HG02981 (cell line): ENCODE results near the gene PITPNB.

Experiments used
- ATAC-seq: cut with Tn5 transposase; IDR thresholded peaks from one replicate; pipeline ENCODE4 v1.9.1; 2021; ENCODE audit warnings: mild to moderate bottlenecking, moderate library complexity; ENCODE audit not compliant: unreplicated experiment

PITPNB gene

DNA sequence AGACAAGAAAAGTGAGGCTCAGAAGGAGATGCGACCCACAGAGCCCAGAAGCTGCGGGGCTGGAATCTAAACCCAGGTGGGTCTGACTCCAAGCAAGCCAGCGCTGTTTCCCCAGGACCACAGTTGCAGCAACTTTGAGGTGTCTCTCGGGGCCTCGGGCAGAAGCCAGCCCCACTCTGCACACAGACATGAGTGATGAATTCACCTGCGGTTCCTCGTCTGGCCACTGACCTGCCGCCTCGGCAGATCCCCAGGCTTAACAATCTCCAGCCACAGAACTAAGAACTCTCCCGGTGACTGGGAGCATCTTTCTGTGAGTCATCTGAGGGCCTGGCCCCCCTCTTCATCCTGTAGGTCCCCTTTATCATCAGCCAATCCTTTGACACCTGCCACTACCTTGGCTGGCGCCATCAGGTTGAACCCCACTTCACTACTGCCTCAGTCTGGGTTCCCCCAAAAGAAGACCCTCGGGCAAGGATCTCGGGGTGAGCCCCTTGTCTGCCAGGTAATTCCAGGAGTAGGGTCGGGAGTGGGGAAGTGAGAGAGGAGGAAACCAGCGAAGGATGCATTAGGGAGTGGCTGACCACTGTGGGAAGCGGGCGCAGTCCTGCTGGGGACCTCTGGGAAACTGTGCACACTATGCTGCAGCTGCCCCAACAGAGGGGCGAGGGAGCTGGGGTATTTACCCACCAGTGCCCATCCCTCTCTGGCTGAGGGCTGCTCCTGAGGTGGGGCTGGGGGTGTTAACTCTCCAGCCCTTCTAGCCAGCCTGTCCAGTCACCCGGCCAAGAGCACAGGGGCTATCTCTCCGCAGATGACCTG, 84.5 kb downstream of the PITPNB start:
- no peak for ATAC-seq

DNA sequence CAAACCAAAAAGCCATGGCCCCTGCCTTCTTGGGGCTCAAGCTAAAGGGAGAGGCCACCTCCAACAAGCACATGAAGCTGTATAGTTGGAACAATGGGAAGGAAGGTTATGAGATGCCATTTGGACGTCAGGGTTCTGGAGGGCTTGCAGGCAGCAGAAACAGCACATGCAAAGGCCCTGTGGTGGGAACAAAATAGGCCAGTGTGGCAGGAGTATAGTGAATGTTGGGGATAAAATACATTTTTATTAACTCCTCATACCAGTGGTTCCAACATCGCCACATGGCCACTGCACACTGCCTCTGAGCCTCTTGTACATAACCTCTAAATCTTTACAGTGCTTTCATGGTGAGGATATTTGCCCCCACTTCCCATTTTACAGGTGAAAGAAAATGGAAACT, 85.3 kb downstream of the PITPNB start:
- no peak for ATAC-seq

DNA sequence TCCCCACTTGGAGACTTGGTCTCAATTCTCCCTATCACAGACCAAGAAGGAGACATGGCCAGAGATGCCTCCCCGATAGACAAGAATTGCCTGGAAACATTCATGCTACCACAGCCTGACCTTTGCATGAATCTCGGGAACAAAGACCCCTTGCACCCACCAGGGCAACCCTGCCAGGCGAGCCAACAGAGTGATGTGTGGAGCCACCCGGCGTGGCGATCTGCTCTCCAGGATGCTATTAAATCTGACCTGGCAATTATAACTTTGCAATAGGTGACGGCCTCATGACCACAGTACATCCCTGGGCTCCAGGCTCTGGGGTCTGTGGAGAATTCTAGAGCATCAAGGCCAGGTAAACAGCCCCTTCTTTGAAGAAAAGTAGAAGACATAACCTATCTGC, 86.5 kb downstream of the PITPNB start:
- ATAC-seq = no peak

DNA sequence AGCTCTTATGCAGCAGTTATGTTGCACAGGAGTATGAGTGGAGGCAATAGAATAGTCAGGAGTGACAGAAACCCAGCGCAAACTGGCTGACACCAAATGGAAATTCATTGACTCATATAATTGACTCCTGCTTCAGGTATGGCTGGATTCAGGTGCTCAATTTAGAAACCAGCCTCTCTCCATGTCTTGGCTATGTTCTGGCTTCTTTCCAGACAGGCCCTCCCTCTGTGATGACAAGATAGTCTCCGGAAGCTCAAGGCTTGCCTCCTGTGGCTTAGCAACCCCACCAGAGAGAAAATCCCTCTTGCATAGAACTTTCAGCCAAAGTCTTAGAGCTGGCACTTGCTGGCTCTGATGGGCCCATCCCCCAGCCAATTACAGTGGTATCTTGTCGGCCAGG, 89.4 kb downstream of the PITPNB start:
- ATAC-seq = no peak

DNA sequence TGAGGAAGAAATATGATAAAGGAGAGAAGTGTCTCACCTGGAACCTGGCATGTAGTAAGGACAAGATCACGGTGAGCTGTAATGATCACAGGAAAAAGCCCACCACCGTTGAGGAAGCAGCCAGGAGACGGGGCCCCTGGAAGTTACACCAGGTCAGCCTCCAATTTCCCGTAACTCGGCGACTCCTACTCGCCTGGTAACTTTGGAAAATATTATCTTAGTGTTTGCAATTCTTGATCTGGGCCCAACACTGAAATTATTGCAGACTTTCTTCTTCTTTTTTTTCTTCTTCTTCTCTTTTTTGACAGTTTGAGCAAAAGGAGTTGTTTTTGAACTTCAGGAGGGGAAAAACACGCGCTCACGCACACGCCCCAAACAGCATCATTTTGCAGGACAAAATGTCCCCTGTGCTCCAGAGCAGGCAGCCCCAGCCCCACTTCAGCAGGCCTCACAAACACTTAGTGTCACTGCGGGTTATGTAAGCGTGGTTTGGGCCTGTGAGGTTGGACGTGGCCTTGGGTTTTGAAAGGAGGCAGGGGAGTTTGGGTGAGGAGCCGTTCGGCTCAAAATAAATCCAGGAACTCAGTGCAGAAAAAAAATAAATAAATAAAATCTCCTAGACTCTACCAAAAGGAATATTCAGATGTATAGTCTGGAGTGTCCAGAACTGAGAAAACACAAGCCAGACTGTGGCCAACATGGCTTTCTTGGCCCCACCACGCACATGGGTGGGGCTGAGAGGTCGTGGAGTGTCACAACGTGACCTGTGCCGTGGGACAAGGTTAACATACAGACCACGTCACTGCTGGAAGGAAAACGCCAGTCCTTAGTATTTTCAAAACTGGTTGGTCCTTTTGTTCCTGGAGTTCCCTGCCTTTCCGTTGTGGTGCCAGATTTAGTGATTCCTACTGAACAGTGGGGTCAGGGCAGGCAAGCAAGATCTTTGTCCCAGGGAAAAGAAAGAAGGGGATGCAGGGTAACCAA, 91.2 kb downstream of the PITPNB start:
- ATAC-seq = no peak

DNA sequence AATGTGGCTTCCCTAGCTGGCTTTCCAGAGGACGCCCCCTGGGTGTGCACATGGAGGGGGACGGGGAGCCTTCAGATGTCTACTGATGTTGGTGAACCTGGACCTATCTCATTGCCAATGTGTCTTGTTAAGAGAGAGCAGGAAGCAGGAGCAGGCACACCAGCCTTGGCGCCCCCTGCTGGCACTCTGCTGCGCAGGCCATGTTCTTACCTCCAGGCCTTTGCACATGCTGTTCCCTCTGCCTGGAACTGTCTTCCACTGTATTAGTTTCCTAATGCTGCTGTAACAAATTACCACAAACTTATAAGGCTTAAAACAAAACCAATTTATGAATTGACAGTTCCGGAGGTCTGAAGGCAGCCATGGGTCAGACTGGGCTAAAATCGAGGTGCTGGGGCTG, 93.9 kb downstream of the PITPNB start:
- ATAC-seq = no peak

DNA sequence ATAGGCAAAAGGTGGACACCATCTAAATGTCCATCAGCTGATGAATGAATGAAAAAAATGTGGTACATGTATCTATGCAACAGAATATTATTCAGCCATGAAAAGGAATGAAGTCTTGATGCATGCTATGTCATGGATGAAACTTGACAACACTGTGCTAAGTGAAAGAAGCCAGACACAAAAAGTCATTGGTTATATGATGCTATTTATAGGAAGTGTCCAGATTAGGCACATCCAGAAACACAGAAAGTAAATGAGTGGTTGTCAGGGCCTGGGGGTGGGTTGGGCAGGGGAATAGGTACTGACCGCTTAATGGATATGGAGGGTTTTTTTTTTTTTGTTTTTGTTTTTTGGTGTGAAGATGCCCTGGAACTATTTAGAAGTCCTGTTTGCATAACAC, 95.8 kb downstream of the PITPNB start:
- ATAC-seq = no peak

DNA sequence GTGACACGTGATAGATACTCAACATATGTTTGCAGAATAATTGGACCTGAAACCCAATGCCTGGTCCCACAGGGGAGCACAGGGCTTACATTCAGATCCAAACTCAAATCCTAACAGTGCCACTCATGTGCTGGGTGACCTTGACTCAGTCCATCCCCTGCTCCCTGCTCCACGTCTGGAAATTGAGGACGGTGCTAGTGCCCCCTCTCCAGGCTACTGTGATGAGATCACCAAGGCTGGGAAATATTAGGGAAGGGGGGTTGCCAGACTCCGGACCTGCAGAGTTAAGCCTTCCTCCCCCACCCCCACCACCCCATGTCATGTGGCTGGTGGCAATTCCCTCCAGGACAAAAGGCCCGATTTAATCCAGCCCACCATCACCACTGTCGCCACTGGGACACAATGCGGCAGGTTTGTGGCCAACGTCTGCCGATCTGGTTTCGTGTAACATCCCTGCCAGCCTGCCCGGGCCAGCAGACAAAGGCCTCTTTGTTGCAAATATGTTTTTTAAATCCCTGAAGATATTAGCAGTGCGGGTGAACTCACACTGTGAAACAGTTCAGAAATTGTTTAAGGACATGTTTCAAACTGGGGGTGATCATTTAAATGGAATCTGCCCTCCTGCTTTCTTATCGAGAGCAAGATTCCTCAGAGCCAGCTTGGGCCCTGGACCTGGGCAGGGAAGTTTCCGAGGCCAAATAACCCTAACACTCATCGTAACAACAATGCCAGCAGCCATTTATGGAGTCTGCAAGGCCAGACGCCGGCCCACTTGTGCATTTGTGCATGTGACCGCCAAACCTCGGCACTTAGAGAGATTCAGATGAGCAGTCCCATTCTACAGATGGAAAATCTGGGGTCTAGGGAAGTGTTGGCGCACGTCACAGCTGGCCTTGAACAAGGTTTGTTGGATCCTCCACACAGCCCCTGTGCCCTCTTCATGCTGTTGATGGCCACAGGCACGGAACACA, 97.9 kb downstream of the PITPNB start:
- ATAC-seq = no peak

DNA sequence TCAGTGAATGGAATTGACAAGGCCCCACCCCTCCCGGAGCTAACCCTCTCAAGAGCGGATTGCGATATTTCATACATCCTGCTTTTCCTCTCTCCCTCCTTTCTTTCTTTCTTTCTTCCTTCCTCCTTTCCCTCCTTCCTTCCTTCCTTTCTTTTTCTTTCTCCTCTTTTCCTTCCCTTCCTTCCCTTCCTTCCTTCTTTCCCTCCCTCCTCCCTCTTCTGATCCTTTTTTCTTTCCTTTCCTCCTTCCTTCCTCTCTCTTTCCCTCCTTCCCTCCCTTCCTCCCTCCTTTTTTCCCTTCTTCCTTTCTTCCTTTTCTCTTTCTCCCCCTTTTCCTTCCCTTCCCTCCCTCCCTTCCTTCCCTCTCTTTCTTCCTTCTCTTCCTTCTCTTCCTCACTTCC, 102.5 kb downstream of the PITPNB start:
- ATAC-seq = no peak

DNA sequence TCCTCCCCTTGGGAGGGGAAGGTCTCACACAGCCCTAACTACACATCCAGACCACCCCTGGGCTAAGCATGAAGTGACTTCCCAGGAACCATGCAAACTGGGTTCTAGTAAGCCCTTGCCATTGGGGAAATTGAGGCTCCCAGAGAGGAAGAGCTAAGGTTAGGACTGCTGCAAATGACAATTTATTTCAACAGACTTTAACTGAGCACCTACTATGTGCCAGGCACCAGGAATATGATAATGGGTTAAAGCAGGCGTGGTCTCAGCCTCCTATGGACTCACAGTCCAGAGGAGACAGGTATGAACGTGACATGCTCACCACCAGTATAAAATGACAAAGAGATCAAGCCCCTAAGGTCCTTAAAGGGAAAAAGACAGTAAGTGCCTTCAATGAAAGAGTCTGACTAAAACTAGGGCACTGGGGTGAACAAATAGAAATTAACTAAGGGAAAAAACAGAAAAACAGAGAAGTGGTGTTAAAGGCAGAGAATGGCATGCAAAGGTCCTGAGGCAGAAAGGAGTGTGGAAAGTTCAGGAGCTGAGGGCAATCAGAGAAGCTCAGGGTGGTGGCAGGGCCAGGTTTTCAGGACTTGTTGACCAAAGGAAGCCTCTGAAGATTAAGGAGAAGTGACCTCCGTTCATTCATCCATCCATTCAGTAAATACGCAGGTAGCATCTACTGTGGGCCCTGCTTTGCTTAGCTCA, 103.1 kb downstream of the PITPNB start:
- ATAC-seq = no peak

DNA sequence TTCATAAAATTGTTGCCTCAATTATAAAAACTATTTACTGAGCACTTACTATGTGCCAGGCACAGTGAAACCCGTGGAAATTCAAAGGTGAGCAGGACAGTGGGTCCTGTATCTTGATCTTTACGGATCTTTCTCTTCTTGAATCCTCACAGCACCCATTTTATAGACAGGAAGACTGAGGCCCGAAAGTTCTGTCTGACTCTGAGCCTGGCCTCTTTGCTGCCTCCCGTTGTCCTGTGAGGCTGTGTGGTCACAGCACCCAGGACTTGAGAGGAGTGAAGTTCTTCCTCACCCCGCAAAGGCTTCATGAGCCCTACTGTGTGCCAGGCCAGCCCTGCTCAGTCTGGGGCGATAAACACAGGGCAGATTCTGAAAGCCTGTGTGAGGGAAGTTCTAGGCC, 104.1 kb downstream of the PITPNB start:
- no peak for ATAC-seq

DNA sequence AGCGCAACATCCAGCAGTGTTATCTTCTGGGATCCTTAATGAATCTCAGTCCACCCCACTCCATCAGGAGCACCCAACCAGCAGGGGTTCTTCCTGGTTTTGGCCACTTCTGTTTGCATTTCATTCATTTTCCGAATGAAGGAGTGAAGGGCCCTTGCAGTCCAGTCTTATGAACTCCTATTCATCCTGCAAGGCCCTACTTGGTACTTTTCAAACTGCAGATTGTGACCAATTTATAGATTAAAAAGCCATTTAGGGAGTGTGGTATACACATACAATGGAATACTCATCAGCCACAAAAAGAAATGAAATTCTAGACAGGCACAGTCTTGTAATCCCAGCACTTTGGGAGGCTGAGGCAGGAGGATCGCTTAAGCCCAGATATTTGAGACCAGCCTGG, 107.3 kb downstream of the PITPNB start:
- ATAC-seq = no peak

DNA sequence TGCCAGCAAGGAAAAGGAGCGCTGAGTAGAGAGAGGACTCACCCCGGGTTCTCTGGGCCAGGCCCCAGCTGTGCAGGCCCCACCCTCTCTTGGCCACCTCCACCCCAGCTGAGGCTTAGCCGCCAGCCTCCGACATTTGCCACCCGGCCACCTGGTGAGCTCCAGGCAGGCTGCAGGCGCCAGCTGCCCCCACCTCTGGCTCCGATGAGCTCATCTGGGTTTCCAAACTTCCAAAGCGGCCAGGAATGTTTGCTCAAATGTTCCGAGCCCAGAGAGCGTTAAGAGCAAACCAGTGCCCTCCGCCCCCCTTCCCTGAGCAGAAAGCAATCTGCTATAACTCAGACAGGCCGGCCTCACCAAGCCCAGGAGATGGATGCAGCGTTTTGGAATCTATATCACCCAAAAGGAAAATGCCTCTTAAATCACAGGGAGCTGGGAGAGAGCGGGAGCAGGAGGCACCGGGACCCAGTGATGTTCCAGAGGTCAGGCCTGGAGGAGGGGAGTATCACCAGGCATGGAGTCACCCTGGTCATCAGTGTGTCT, 108.4 kb downstream of the PITPNB start:
- no peak for ATAC-seq

DNA sequence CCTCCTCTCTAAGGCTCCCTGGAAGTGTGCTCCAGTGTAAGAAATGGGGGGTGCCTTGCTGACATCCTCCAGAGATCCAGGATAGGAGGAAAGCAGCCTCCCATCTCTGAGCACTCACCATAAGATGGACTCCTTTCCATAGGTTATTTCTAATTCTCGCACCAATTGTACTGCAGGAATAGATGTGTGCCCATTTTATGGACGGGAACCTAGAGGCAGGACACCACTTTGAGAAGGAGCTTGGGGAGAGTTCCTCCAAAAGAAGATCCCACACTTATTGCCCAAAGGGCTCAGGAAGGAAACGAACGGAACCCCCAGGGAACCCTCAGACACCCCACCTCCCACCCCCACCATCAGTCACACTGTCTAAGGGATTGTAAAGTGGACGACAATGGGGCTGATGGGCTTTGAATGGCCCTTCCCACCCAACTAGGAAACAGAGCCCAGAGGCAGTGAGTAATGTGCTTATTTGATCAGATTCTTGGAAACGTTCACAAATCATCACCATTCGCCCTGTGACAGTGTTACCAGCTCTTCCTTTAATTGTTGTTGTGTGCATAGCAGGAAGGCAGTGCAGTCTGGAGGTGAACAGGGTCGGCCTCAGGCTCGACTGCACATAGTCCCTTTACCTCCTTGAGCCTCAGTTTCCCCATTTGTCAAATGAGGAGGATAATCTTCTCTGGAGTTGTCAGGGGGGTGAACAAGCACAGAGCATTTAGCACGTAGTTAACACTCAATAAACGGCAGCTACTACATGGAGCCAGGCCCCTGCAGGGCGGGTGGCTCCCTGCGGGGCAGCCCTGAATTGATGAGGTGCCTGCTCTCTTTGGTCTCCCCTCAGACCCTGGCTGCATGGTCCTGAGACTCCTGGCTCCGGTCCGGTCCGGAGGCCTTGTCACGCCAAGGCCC, 109.1 kb downstream of the PITPNB start:
- ATAC-seq = no peak

DNA sequence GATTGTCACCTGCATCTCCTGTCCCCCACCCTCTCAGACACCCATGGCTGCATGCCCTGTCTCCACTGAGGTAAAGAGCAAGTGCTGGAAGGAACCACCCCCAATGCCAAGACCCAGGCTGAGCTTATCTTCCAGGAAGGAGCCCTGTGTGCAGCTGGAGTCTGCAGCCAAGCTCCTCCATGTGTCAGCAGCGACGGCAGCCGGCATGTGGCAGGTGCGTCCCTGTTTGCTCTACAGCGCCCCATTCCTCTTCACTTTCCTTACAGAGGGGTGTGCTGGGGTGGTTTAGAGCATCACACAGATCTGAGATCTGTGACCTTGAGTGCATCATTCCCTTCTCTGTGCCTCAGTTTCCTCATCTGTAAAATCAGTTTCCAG, 109.8 kb downstream of the PITPNB start:
- no peak for ATAC-seq

DNA sequence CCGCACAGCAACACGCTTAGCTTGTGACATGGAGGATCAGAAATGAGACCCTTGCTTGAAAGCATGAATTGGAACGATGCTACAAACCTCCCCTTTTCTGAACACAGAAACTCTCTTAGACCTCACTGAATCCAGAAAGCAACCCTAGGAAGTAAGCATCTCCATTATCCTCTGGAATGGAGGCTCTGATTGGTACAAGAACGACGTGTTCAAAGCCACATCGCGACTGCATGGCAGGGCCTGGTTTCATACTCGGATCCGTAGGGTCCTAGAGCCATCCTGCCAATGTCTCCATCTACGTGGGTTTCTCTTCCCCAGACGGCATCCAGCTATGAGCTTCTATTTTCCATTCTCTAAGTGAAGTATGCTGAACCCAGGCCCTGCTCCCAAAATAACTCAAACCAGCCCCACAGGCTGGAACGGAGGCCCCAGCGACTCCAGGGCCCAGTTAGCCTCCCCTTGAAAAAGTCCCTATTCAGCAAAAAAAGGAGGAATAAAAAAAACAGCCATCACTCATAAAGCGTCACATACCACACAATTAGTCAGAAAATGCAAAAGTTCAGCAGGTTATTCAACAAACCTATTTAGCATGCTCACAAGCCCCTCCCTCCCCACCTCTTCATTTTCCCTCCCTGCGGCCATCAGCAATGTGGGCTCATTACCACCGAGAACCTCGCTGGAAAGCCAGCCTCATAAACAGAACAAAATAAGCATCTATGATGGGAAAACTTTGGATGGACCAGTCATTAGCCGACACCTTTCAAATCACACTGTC, 110.4 kb downstream of the PITPNB start:
- ATAC-seq = no peak

DNA sequence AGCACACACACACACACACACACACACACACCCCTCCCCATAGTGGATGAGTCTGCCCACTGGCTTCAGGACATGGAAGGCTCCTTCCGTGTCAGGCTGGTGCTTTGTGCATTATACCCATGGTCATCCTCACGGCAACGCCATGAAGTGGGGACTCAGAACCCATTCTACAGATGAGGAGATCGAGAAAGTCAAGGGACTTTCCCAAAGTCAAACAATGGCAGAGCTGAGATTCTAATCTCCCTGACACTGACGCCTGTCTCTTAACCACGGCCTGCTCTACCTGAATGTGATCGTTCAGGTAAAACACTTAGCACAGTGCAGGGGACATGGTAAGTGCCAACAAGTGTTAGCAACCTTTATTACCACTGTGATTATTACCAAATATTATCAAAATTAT, 113.2 kb downstream of the PITPNB start:
- ATAC-seq = no peak
